Amygdala (tissue), 56 donors: ENCODE results near the gene EYS.
"Not testable (repeated sequence)": the region's sequence is repeated elsewhere in the genome, so short reads cannot be mapped to it uniquely, and the experiment has no call there.

Experiments
- DNase-seq, 56 donors: peaks; one replicate each; lab custom pipeline; 2025; lab: John Stamatoyannopoulos, UW

EYS gene

DNA sequence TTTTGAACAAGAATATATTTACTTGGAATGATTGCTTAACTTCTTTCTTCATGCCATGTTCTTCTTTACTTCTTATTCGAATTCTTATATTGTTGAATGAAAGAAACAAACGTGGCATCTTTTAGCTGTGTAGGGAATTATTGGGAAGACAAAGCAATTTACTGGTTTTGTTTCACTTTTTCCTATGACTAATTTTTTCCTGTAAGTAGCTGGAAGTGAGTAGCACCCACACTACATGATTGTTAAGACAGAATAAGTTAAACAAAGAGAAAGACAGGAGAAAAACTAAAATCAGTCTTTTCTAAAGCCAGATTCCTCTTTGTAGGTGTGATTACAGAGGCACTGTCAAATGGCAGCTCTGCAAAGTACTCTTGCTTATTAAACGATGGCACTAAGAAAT is 593.4 kb downstream of the EYS start:
- no peak for DNase-seq

DNA sequence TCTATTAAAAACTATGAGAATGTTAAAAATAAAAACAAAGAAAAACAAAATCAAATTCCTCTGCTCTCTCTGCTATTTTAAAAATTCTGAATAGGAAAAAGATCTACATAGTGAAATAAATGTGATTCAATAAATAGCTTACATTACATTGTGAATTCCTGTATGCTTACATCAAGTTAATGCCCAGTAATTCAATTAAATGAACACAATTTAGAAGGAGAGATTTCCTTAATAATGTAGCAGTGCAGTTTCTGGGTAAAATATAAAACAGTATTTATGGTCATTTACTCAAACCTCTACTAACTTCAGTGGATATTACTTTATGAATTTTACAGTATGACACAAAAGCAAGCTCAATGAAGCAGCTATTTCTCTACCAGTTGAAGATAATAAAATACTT is 594.6 kb downstream of the EYS start:
- DNase-seq: no peak

DNA sequence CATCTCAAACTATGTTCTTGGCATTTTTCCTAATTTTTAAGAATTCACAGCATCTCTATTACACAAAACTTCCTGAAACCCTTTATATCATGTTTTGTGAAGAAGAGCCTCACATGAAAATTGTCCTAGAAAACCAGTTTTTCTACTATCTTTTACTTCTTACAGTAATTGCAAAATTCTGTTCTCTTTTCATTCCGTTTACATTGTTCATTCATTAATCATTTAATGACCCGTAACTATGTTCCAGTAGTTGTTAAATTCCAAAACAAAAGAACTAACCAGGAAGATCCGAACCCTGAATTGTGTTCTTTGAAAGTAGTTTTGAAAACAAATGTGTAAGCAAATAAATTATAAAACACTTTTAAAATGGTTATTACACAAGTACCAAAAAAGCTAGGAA is 597.0 kb downstream of the EYS start:
- no peak for DNase-seq

DNA sequence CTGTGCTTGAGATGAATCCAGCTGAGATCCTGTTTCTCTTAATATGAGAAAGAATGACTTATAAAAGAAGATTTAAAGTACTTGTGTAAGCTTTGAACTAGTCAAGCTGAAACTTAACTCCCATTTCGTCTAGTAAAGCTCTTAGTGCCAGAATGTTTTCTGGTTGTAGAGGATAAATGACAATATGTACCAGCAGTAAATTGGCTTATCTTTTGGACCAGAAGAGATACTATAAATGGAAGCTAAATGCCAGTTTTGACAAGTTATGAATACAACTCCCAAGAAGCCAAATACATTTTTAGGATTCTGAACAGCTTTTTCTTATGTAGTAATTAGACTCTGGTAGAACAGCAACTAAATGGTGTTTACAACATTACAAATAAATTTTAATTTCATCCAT is 608.7 kb downstream of the EYS start:
- DNase-seq: no peak

DNA sequence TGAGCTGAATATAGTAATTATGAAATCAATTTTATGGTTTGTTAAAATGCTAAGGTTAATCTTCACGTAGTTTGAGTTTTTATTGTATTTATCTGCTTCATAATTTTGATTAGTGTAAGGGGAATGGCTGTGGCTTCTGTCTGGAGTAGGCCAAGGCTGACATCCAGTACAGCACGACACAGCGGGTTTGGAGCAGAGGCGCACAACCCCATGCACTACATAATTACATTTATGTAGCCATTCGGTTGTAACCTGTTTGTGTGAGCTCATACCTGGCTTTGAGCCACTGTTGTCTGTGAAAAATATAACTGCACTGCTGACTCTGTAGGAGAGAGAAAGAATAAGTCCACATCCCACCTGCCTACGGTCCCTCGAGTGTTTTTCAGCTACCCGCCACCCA is 615.5 kb downstream of the EYS start:
- no peak for DNase-seq

DNA sequence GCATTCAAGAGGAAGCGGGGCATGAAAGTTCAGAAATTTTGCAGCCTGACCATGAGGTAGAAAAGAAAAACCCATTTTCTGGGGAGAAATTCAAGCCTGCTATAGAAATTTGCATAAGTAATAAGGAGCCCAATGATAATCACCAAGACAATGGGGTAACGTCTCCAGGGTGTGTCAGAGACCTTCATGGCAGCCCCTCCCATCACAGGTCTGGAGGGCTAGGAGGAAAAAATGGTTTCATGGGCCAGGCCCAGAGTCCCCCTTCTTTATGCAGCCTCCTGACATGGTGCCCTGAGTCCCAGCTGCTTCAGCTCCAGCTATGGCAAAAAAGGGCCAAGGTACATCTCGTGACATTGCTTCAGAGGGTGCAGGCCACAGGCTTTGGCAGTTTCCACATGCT is 618.5 kb downstream of the EYS start:
- no peak for DNase-seq

DNA sequence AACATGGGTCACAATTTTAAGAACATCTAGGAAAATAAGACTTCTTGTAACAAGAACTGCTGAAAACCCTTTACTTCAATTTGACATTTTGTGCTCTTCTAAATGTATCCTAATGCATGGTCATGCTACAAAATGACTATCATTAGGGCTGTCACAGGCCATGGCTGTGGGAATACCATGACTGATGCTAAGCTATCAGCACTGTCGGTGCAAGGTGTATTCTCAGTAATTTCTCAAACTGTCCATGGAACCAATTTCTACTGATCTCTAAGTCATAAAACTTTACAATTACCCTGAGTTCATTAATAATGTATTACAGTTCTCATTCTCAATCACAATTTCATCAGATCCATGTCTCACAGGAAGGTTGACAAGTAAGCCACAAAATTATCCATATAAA is 625.3 kb downstream of the EYS start:
- no peak for DNase-seq

DNA sequence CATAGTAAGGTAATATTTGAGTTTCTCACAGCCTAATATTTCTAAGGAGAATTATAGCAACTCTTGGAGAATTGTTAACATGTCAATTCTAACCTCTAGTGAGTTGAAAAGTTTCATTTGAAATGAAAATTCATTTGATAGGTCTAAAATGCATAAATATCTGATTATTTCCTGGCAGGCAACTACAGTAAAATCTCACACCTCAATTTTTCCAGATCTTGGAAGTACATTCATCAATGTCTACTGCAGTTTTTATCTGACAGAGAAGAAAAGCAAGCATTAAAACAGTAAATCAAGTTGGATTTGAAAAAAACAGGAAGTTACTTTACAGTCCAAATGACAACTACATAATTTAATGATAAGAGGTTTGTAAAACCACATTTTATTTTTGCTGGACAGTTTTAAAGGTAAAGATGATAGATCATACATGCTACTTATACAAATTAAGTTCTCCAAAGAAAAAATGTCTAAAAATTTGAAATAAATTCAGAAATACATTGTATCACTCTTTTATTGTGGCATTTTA is 631.3 kb downstream of the EYS start:
- DNase-seq: no peak

DNA sequence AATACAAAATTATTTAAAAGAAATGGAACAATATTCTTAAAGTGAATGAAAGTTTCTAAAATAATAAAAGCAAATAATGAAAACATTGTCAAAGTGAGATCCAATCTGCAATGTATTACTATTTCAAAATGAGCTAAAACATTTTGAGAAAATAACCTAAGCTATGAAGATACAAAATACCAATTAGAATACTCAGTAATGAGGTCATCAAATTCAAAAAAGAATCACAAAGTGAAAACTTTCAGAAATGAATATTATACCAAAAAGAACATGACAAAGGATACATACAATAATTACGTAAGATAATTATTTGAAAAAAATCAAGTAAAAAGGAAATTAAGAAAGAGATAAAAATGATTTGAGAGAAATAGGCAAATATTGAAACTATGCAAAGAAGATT is 634.5 kb downstream of the EYS start:
- DNase-seq: no peak

DNA sequence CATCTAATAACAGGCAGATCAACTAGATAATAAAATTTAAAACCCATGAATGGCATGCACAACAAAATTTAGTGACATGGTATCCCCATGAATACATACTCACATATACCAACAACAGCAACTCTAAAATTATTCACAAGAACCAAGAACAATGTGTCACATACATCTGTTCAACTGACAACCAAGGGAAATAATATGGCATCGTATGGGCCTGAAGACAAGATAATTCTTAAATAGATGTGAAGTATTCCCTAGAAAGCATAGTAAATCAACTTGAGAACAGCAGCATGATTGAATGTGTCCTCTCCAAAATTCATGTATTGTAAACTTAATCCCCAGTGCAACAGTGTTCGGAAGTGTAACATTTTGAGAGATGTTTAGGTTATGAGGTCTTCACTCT is 635.5 kb downstream of the EYS start:
- no peak for DNase-seq

DNA sequence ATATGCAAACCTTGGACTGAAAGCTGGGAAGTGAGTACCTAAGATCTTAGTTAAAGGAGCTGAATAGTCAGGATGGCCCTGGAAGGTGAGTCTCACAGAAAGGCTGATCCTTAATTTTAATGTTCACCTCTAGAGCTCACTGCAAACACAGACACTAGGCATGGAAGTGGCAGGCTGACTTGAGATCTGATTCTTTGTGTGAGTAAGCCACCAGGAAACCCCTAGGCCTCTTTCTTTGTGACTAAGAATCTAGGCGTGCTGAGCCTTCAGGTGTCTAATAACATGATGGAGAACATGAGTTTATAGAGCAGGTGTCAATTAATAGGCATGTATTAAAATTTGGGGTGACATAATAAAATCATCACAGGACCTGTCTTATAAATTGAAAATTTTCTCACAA is 642.2 kb downstream of the EYS start:
- DNase-seq: no peak

DNA sequence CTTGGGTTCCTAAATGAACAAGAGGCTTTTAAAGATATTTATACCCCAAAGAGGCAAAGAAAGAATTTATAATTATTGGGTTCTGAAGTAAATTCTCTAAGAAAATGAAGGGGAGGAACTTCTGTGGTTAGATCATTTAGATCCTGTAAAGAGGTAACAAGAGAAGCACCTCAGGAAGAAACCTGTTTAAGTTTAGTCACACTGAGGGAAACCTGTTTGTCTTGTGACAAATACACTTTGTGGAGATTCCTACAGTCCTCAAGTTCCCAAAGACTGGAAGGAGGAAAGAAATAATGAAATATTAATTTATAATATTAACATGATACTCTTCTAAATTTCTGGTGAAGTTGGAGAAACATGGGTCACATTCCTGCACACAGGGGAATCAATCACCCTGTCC is 647.5 kb downstream of the EYS start:
- DNase-seq: no peak

DNA sequence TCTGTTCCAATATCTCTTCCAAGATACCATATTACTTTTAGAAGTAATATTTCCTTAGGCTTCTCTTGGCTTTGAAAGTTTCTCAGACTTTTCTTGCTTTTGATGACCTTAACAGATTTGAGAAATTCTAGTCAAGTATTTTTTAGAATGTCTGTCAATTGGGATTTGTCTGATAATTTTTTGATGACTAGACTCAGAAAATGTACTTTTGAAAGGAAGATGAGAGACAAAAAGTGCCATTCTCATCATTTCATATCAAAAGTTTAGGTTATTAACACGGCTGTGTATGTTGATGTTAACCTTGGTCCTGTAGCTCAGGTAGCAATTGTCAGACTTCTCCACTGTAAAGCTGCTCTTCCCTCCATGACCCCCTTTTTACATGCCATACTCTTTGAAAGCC is 651.5 kb downstream of the EYS start:
- DNase-seq: no peak

DNA sequence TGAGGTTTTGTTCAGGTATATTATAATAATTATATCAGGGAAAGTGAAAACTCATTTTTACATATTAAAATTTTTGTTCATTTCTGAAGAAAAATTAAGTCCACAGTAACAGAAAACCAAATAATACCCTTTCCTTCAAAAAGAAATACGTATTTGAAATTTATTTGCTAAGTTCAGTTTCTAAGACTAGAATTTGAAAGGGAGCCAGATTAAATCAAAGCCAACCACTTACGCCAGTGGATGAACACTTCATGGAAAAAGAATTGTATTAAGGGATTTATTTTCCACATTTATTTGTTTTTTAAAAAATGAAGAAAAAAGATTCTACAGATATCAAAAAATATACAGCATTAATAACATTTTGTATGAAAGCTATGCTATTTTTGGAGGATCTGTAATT is 654.4 kb downstream of the EYS start:
- no peak for DNase-seq

DNA sequence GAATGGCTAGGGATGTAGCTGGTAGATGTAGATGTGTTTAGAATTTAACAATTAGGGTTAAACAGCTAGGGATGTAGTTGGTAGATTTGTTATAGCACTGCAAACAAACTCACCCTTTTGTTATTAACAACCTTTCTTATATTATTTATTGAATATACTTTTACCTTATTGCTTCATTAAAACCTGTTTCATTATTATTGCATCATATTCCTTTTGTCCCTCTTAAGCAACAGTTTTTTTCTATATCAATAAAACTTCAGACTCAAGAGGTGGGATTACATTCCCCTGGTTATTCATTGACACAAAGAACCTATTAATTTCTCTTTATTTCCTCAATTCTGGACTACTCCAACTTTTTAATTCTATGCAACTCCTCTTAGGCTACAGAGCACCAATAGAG is 661.2 kb downstream of the EYS start:
- no peak for DNase-seq

DNA sequence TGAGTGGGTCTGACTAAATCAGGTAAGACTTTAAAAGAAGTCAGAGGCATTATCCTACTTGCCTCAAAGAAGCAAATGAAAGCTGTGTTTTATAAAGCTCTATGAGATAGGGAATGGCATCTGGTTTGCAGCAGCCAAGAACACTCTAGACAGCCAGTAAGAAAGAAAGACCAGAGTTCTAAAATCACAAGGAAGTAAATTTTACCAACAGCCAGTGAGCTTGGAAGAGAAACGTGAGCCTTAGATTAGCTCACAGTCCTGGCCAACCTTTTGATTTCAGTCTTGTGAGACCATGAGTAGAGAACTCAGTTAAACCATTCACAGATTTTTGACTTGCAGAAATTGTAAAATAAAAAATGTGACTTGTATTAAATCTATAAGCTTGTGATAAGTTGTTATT is 693.0 kb downstream of the EYS start:
- no peak for DNase-seq

DNA sequence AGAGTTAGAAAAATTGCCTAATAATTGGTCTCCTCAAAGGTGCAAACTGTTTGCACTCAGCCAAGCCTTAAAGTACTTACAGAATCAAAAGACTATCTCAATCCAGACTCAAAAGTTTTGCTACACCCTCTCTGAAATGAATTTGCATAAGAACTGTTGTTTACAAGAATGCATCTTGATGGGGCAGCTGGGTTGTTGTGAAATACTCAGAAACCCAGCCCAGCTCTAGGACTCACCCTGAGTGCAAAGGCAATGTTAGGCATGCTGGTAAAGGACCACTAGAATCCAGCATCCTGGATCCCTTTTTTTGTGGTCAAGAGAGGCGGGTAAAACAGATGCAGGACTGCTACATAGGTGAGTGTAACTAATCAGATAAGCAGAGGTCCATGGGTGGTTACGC is 700.2 kb downstream of the EYS start:
- DNase-seq: no peak

DNA sequence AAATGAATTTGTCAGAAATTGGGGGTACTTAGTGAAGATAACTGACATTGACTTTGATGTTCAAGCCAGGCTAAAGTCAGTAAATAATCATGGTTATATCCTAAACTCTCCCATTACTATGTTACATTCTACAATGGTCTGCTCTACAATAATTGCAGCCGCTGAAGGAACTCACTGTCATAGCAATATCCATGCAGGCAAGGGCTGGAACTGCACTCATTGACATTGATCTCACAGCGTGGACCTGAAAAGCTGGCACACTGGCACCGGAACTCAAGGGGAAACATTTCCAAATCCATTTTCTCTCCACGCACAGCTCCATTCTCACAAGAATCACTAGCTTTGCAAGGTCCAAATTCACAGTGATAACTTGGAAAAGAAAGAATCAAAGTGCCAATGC is 702.7 kb downstream of the EYS start:
- DNase-seq: no peak

DNA sequence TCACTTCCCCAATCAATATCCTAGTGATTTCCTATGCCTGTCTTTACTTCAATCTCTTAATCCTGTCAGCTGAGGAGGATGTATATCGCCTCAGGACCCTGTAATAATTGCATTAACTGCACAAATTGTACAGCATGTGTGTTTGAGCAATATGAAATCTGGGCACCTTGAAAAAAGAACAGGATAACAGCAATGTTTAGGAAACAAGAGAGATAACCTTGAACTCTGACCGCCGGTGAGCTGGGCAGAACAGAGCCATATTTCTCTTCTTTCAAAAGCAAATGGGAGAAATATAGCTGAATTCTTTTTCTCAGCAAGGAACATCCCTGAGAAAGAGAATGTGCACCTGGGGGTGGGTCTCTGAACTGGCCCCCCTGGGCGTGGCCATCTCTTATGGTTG is 704.1 kb downstream of the EYS start:
- not testable (repeated sequence) for DNase-seq

DNA sequence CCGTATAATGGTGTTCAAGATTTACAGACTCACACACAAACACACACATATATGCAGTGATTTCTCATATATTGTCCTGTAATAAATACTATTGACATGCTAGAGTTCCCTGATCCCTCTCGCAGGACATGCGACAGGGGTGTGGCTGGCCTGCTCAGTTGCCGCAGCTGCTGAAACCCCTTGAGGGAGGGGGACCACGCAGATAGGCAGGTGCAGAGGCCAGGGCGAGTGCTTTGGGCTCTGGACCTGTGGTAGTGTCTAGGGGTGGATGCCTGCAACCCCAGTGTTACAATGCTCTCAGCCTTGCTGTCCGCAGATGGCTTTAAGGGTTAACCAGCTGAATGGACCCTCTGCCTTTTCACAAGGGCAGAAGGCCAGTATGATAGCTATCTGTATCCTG is 706.2 kb downstream of the EYS start:
- DNase-seq: no peak

DNA sequence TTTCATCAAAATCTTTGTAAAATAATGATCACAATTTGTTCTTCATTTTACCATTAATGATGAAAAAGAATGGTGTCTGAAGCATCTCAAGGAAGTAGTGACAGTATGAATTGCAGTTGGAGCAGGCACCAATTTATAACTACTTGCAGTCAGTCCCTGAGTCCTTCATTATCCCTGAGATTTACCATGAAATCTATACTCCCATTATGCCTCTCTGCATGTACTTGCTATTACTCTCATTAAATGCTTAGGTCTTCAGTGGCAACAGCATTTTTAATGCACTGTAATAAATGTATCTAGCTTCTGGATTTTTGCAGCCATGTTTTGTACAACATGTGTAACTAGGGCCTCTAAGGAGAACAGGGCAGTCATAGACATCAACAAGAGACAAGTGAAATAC is 708.8 kb downstream of the EYS start:
- DNase-seq: no peak

DNA sequence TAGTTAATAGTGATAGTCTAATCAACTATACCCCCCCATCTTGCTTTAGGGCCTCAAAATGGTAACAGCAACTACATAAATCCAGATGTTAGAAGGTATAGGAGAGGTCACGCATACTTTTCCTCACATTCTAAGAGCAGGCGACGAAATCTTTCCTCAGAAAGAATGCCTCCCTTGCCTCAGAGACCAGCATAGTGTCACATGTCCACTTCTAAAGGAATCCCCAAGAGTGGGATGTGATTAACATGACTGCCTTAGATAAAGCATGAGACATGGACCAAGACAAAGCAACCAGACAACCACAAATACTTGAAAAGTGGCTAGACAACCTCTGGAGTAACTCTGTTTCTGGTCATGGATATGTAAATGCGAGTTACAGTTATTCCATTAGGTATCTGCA is 710.7 kb downstream of the EYS start:
- DNase-seq: no peak

DNA sequence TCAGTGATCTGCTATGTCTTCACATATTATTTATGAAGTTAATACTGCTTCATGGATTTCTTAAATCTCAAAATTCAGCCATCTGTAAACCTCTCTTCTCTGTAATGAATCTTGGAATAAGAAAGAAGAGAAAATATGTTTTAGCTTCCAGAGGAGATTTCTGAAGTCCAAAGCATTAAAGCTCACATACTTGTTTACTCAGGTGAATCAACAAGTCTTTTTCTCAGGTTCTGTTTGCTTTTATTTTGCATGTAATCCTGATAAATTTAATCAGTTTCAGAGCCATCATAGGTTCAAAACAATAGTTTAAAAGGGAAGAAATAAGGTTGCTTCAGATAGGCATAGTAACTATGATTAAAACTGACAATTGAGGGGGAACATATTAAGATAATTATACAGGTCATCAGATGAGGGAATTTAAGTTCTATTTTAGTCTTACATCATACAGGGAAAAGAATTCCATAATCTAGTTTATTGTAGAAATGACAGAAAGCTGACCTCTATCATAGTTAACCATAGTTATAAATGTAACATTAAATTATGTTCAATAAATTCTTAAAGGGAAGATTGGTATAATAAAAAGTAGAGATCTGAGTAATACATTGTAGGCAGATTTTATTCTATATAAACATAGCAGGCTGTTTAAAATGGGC is 716.2 kb downstream of the EYS start:
- no peak for DNase-seq
